RPMI8226 (cell line): ENCODE measurements around the gene IQGAP2.
A peak's percentile ranks its signal among the peaks of the same experiment; 100 is the strongest.
"Not testable (repeated sequence)": the region's sequence is repeated elsewhere in the genome, so short reads cannot be mapped to it uniquely, and the experiment has no call there.

Source experiments
- DNase-seq: peaks from one replicate; pipeline ENCODE4 v3.0.0-alpha.2; 2015

The IQGAP2 gene, protein sequence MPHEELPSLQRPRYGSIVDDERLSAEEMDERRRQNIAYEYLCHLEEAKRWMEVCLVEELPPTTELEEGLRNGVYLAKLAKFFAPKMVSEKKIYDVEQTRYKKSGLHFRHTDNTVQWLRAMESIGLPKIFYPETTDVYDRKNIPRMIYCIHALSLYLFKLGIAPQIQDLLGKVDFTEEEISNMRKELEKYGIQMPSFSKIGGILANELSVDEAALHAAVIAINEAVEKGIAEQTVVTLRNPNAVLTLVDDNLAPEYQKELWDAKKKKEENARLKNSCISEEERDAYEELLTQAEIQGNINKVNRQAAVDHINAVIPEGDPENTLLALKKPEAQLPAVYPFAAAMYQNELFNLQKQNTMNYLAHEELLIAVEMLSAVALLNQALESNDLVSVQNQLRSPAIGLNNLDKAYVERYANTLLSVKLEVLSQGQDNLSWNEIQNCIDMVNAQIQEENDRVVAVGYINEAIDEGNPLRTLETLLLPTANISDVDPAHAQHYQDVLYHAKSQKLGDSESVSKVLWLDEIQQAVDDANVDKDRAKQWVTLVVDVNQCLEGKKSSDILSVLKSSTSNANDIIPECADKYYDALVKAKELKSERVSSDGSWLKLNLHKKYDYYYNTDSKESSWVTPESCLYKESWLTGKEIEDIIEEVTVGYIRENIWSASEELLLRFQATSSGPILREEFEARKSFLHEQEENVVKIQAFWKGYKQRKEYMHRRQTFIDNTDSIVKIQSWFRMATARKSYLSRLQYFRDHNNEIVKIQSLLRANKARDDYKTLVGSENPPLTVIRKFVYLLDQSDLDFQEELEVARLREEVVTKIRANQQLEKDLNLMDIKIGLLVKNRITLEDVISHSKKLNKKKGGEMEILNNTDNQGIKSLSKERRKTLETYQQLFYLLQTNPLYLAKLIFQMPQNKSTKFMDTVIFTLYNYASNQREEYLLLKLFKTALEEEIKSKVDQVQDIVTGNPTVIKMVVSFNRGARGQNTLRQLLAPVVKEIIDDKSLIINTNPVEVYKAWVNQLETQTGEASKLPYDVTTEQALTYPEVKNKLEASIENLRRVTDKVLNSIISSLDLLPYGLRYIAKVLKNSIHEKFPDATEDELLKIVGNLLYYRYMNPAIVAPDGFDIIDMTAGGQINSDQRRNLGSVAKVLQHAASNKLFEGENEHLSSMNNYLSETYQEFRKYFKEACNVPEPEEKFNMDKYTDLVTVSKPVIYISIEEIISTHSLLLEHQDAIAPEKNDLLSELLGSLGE (N-terminal part only)

DNA sequence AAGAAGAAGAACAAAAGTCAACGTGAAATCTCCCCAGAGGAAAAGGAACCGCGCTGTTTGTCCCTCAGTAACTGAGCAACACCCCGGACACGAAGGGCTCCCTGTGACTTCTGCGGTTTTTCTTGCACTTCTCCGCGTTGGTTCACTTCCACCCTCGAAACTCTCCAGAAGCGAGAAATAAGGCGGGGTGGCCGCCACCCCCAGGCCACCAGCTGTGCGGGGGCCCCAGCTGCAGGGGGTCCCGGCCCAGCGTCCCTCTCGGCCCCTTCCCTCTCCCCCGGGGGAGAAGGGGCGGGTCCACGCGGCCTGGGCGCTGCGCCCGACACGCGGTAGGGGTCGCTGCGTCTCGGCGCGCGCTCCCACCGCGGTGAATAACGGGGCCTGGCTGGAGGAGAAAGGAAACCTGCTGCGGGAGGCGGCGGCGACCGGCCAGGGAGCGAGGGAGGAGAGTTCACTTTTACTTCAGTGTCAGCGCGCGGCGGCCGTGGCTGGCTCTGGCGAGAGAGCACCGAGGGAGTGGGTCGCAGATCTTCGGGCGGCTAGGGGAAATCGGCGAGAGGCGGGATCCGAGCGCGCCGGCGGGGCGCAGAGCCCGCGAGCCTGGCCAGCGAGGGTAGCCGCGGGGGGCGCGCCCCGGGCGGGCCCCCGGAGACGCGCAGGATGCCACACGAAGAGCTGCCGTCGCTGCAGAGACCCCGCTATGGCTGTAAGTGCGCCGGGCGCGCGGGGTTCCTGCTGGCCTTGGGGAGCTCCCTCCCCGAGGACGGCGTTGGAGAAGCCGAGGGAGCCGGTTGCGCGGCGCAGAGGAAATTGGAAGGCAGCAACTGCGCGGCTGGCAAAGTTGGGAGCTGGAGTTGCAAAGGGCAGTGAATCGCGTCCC lies at the start of gene IQGAP2:
IQGAP2 (plus strand) TSS at position 400 of the 880 bp plus-strand sequence; CDS start at position 661, 261 bp downstream.
- DNase-seq, result peak; percentile 96

DNA sequence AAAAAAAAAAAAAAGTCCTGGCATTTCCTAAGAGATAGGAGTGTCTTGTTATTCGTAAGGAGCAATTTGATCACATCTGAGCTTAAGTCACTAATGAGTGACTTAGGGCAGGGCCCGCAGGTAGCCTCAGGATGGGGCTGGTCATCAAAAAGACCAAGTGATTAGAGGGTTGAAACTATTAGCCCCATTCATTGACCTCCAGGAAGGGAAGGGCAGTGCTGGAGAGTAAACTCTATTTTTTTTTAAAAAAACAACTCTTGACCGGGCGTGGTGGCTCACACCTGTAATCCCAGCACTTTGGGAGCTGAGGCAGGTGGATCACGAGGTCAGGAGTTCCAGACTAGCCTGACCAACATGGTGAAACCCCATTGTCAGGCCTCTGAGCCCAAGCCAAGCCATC lies 46.2 kb upstream of the IQGAP2 start:
- no peak for DNase-seq

DNA sequence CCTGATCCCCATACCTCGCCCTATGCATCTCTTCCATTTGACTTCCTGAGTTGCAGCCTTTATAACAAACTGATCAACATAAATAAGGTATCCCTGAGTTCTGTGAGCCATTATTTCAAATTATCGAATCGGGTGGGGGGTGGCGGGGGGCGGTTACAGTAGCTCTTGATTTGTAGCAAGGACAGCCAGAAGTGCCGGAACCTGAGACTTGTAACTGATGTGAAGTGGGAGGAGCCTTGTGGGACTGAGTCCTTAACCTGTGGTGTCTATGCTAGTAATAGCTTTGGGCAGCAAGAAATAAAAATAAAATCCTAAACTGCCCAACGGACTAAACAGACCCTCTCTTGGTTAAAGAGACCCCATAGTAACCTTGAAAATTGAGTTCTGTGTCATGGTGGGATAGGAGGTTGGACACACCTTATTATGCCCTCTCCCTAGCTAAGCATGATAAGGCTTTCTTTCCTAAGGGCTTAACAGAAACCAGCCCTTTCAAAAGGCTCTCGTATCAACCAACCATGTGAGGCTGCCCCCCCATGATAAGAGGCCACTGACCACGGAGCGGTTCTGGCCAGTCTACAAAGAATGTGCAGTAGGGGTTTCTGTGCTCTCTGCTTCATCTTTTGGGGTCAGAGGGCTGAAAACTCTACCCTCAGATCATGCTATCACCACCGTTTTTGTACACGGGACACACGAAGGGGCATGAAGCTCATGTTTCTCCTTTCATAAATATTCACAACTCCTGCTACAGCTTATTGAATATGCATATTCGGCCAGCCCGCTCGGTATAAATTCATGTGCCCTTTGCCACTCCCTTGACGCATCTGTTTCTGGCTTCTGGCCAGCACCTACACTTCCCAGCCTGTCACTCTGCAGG lies 39.5 kb upstream of the IQGAP2 start:
- DNase-seq, result peak; percentile 84

DNA sequence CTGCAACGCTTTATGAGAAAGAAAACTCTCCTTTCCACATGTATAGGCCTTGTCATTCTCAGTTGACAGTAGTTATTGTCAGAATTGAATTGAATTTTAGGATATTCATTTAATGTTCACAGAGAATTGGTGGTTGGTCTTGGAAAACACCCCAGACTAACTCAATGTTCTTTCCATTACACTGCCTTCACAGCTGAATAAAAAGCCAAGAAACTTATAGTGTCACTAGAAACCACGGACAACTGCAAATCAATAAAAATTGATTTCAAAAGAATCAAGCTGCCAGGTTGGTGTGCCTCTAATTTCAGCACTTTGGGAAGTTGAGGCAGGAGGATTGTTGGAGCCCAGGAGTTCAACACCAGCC lies 38.9 kb upstream of the IQGAP2 start:
- DNase-seq, result no peak

DNA sequence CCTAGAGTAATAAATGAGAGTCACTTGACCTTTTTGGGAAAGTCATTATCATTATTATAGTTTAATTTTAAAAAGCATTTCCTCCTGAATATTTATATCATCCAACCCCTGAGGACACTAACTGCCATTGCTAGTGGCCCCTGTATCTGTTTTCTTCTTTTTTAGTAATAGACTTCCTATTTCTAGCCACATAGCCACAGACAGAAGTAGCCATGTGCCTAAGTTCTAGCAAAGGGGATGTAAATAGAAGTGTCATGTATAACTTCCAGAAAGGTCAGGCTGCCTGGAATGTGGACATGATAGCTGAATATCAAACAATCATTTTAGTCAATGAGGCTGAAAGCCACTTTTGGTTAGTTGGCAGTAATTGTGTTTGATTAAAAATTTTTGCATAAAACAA lies 37.5 kb upstream of the IQGAP2 start:
- no peak for DNase-seq

DNA sequence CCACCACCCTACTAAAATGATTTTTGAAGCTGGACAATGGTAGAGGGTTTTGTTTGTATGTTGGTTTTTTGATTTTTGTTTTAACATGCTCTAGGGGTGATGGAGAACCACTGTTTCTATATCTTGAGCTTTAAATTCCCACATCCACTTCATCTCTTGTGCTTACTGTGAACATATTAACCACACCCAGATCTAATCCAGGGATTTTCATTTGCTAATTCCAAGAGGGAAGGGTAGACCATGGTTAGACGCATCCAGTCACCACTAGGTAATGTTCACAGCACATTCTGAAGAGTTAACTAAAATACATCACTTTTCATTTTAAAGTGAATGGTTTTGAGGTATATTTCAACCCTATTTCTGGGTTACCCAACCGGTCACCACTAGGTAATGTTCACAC lies 36.5 kb upstream of the IQGAP2 start:
- DNase-seq, result no peak

DNA sequence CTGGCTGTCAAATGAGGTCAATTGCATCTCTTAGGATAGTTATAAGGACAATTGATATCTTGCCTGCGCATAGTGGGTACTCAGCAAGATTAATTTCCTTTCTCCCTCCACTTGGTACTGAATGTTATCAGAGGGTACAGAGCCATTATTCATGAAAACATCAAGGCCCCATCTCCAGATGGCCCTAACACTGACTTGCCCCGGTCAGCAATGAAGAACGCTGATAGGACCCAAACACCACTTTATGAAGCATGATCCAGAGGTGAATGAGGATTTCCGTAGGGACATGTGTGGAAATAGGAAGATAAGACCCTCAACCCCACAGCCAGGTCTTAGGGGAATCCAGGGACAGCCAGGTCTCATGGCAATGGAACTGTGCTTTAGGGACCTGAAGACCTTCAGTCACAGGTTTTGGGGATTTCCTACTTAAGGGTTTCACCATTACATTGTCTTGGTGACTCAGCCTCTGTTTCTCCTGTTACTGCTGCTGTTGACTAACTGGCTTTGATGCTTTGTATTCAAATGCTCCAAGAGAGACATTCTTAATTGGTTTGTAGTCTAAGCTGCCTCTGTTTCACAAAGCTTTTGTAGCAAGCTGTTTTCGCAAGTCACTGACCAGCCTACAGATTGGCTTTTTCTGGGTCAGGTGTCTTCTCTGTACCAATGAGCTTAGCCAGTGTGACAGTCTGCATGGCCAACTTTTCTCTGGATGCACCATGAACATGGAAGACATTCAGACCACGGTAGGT lies 35.3 kb upstream of the IQGAP2 start:
- no peak for DNase-seq

DNA sequence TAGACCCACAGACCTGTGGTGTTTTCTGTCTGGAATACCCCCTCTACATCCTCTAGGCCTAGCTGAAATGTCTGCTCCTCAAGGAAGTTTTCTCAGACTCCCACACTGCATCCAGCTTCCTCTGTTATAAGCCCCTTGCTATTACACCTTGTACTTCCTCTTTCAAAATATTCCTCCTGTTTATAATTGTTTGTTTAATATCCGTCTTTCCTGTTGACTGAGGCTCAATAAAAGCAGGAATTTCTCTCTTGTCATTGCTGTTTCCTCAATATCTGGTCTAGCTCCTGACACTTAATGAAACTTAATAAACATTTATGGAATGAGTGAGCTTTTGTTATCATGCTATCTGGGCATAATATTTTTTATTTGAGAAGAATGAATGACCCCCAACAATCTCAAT lies 34.1 kb upstream of the IQGAP2 start:
- DNase-seq, result no peak

DNA sequence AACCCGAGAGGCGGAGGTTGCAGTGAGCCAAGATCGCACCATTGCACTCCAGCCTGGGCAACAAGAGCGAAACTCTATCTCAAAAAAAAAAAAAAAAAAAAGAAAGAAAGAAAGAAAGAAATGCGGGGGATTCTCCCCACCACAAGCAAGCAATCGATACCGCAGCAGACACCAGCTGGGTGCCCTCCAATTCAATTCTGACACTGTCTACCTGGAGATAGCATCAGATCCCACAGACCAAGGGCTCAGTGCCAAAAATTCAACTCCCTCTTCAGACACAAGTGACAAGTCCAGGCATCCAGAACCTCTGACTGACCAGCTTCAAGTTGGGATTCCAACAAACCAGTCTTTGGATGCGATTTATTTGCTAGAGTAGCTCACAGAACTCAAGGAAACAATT lies 33.4 kb upstream of the IQGAP2 start:
- not testable (repeated sequence) for DNase-seq

DNA sequence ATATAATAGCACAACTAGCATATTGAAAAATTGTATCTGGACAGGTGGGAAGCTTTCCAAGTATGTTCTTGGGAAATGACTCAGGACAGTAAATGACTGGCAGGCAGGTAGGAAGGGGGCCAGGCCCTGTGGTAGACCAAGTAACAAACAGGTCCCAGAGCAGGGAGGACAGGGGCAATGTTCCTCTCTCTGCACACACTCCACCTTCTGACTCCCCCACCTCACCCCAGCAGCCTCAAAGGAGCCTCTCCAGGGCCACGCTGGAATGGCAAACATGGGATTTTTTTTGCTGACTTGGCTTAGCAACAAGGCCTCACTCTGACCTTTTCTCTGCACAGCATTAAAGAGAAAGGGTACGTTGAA lies 31.1 kb upstream of the IQGAP2 start:
- peak; percentile 31 for DNase-seq

DNA sequence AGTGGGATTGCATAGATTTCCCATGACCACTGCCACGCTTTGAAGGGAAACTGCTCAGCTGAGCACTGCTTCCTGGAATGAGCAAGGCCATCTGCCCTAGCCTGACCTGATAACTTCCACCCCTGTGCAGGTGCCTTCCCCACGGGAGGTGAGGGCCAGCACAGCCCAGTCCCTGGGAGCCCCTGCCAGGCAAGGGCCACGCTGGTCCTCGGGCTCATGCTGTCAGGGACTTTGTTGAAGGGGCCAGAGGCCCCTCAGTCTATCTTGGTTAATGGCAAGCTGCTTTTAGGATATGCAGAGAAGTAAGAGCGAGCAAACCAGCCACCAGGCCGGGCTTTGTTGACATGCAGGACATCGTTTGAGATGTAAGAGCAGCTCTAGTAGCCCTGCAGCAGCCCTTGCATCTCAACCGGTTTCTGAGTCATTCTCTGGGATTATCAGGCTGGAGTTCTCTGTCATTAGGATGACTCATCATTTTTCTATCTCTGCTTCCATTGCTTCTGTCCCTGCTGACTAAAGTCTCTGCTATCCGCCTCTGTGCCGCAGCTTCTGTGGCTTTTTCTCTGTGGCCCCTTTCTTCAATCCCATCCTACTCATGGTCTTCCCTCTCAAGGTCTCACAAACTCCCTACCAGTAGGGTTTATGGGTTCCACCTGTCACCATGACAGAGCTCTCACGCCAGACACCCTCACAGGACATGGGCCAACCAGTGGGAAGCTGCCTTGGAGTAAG lies 30.6 kb upstream of the IQGAP2 start:
- DNase-seq, result no peak

DNA sequence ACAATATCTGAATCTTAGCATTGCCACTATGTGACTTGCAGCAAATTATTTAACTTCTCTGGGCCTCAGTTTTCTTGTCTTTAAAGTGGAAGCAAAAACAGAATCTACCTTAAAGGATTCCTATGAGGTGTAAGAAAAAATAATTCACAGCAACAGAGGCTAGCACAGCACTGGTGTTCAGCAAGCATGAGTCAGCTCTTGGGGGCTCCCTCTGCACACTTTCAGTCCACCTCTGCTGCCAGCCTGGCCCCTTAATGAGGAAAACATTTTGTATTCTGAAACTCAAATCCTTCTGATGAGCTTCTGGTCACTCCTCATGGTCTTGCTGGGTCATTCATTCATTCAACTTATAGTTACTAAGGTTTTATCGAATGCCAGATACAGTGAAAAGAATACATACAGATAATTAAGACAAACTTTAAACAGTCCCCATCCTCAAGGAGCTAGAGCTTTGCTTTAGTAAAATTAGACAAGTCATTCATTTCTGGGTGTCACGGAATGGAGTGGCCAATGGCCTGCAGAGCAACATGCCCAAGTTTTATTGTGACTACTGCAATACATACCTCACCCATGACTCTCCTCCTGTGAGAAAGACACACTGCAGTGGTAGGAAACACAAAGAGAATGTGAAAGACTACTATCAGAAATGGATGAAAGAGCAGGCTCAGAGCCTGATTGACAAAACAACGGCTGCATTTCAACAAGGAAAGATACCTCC lies 26.8 kb upstream of the IQGAP2 start:
- DNase-seq, result no peak

DNA sequence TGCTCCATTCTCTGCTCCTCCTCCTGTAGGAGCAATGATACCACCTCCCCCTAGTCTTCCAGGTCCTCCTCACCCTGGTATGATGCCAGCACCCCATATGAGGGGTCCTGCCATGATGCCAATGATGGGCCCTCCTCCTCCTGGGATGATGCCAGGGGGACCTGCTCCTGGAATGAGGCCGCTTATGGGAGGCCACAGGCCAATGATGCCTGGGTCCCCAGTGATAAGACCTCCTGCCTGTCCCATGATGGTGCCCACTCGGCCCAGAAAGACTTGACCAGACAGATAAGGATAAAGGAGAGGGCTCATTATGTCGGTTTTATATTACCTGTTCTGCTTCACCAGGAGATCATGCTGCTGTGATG lies 26.2 kb upstream of the IQGAP2 start:
- no peak for DNase-seq

DNA sequence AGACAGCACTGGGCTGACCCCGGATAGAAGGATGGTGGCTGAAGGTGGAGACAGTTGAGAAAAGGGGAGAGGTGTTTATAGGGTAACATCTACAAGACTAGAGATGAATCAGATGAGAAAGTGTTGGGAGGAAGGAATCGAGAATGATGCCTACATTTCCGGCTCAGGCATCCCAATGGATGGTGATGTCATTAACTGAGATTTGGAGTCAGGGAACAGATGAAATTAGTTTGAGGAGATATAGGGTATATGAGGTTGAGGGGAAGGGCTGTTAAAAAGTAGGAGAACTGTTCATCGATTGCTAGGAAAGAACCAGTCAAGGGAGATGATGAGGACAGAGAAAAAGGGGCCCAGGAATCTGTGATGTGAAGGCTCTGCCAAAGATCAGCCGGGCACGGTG lies 24.7 kb upstream of the IQGAP2 start:
- DNase-seq, result no peak

DNA sequence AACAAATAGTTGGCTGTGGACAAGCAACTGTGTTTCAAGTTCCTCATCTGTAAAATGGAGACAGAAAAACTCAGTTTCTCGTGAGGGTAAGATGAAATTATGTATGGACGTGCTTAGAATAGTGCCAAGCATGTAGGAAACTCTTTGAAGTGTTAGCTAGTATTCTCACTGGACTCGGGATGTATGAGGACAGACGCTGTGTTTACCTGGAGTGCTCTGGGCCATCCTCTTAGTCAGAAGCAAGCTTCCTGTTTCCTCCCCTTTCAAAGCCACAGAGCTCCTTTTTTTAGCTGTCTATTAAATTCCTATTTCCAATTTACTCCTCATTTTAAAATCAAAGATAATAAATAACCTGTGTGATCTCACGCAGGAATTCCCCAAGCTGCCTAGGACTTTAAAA lies 23.8 kb upstream of the IQGAP2 start:
- no peak for DNase-seq

DNA sequence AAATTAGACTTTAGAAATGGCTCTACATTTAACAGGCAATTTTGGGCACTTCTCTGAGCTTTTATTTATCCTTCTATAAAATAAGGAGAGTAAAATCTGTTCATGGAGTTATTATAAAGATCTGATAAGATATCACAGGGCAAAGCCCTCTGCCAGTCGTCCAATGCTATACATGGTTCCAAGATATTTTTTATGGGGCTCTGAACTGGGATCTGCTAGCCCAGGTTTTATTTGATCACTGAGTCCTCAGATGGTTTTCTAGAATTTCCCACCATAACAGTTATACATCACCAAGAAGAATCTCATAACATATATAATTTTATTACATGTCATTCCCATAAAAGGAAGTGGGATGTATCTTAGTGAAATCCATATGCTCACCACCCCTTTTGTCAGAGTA lies 23.2 kb upstream of the IQGAP2 start:
- no peak for DNase-seq

DNA sequence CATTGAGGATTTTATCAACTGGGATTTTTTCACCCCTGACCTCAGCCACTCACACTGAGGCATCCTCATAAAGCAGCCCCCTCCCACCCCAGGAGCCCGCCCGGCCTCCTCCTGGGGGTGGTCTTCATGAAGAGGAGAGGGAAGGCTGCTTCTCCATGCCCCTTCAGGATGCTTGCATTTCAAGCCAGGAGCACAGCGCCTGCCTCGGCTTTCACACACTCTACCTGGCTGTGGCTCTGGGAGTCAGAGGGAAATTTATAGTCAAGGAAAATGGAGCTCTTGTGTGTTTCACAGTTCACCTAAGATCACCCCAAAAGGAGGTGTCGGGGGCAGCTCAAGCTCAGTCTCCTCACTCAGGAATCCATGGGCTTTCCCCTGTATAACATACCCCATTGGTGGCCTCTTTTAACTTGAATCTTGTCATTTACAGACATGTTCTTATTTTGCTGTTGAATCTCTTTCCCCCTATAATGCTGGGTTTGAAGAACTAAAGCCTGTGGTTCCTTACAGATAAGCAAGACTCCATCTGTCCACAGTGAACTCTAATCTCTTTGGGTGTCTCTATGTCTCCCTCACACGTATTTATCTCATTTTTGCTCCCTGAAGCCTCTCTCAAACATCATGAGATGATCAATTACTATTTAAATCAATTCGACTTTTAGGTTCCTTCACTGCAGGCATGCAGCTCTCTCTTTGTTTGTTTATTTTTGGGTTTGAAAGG lies 22.6 kb upstream of the IQGAP2 start:
- DNase-seq, result no peak

DNA sequence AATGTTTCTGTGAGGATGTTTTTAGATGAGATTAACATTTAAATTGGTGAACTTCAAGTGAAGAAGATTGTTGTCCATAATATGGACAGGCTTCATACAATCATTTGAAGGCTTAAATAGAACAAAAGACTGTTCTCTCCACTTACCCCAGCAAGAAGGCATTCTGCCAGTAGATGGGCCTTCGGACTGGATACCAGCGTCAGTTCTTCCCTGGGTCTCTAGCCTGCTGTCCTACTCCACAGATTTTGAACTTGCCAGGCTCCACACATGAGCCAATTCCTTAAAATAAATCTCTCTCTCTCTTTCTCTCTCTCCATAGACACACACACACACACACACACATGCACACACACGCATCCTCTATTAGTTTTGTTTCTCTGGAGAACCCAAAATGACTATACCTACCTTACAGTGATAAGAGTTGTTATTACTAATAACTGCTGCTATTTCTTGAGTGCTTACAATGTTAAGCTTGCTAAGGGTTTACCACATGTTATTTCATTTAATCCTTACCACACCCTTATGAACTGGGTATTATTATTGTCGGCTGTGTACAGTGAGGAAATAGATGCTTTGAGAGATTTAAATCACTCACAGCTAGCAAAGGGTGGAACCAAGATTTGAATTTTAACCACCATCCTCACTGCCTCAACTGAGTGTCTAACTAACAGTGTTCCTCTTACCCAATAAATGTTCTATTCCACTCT lies 19.8 kb upstream of the IQGAP2 start:
- DNase-seq, result no peak
